MCF 10A (cell line): ENCODE data around the gene DCLK1. TPM values are rescaled to one million over a fixed set of nuclear protein-coding genes. Genes with fewer than 3 reads are reported as not detected.
A peak's percentile ranks its signal among the peaks of the same experiment; 100 is the strongest.

ENCODE experiments used
- BruUV-seq: library from RNA; stranded (reverse); fragments of 400-500 nt; replicated peaks from 2 replicates; lab custom pipeline; 2021; lab: Mats Ljungman, UMichigan
- CTCF ChIA-PET: fragments of 300-600 bp; sonication (Branson Sonifier 250); formaldehyde crosslinking; extraction: SDS; loops from one replicate; lab custom pipeline; 2021; ENCODE audit warnings: antibody characterized with exemption, inconsistent platforms; lab: Yijun Ruan, JAX
- POLR2A ChIA-PET: fragments of 300-600, 350-650 bp; sonication (Branson Sonifier 250); formaldehyde crosslinking; extraction: SDS; loops from one replicate; lab custom pipeline; 2020; ENCODE audit warnings: antibody characterized with exemption, inconsistent platforms; lab: Yijun Ruan, JAX
- DNase-seq: peaks from one replicate; pipeline ENCODE4 v3.0.0-alpha.2; 2018; ENCODE audit not compliant: unreplicated experiment
- H3K27ac Mint-ChIP-seq: one replicate; pipeline ENCODE4 v1.8.0; 2022; ENCODE audit warnings: mild to moderate bottlenecking, low read depth, mixed read lengths; ENCODE audit not compliant: unreplicated experiment
- H3K27me3 Mint-ChIP-seq: one replicate; pipeline ENCODE4 v1.8.0; 2022; ENCODE audit warnings: mixed read lengths; ENCODE audit not compliant: insufficient read depth, unreplicated experiment
- H3K36me3 Mint-ChIP-seq: one replicate; pipeline ENCODE4 v1.8.0; 2022; ENCODE audit warnings: mild to moderate bottlenecking, moderate library complexity, mixed read lengths; ENCODE audit not compliant: insufficient read depth, unreplicated experiment
- H3K4me1 Mint-ChIP-seq: one replicate; pipeline ENCODE4 v1.8.0; 2022; ENCODE audit warnings: mixed read lengths; ENCODE audit not compliant: insufficient read depth, unreplicated experiment
- H3K4me3 Mint-ChIP-seq: one replicate; pipeline ENCODE4 v1.8.0; 2022; ENCODE audit warnings: mild to moderate bottlenecking, moderate library complexity, mixed read lengths; ENCODE audit not compliant: unreplicated experiment
- H3K9me3 Mint-ChIP-seq: one replicate; pipeline ENCODE4 v1.8.0; 2022; ENCODE audit warnings: mixed read lengths; ENCODE audit not compliant: unreplicated experiment
- CTCF ChIP-seq: fragments of 200-600 bp; IDR thresholded peaks from one replicate; pipeline ENCODE4 v1.8.0; 2022; ENCODE audit warnings: antibody characterized with exemption, mild to moderate bottlenecking; ENCODE audit not compliant: unreplicated experiment
- intact Hi-C: fragments of 100-400 bp; cut with micrococcal nuclease; formaldehyde crosslinking; loops from 2 replicates; pipeline ENCODE4 v1.14.1; 2022
- total RNA-seq: library from RNA; stranded (reverse); gene quantifications from 2 replicates; pipeline ENCODE4 v1.2.3, GENCODE V29; 2022

DCLK1 gene
- total RNA-seq, 1 experiment from 2014 or later, result 0.44 TPM

GRCh38 chr13:35930665-35931631 lies 200.2 kb downstream of the DCLK1 start:
- DNase-seq, result no peak
- peaks cover 6% of the 10 kb centered on the region for H3K4me1 Mint-ChIP-seq
- no peaks in the 10 kb centered on the region for H3K36me3 Mint-ChIP-seq
- ChIA-PET CTCF (interaction anchor here (0.9 to 3.2 kb wide), 3 partner anchors 11 to 113 kb away, joined by 3 to 9 read pairs (median 3); no protein-coding TSS in a partner anchor), POLR2A (no interaction called here)
- TF ChIP-seq CTCF, result no peak
- intact Hi-C loops, result no loop called here
- peaks cover 23% of the 10 kb centered on the region for H3K9me3 Mint-ChIP-seq
- no peak overlapping the region for H3K27ac Mint-ChIP-seq
- no TSS peak for BruUV-seq
- peaks cover 8% of the 10 kb centered on the region for H3K27me3 Mint-ChIP-seq
- no peak overlapping the region for H3K4me3 Mint-ChIP-seq

GRCh38 chr13:35927567-35928021 lies 203.6 kb downstream of the DCLK1 start:
- Mint-ChIP-seq H3K36me3 (no peaks in the 10 kb centered on the region), H3K27me3 (no peaks in the 10 kb centered on the region), H3K9me3 (peaks cover 6% of the 10 kb centered on the region), H3K4me3 (no peak overlapping the region), H3K27ac (no peak overlapping the region), H3K4me1 (peaks cover 17% of the 10 kb centered on the region)
- BruUV-seq, result no TSS peak
- CTCF ChIA-PET, result interaction anchor here (0.6 to 1.0 kb wide), 5 partner anchors 11 to 356 kb away, joined by 3 to 4 read pairs (median 3); no protein-coding TSS in a partner anchor
- DNase-seq, result peak; percentile 13
- TF ChIP-seq CTCF, result no peak
- POLR2A ChIA-PET, result no interaction called here
- intact Hi-C loops, result no loop called here

- BruUV-seq, result no TSS peak
- ChIA-PET CTCF (interaction anchor here (0.5 to 0.9 kb wide), 5 partner anchors 12 to 356 kb away, joined by 3 to 5 read pairs (median 4); no protein-coding TSS in a partner anchor), POLR2A (interaction anchor here (0.7 kb wide), 1 partner anchor 39 kb away, joined by 3 read pairs; no protein-coding TSS in a partner anchor)
- Mint-ChIP-seq H3K27ac (no peak overlapping the region), H3K36me3 (no peaks in the 10 kb centered on the region), H3K9me3 (peaks cover under 1% of the 10 kb centered on the region), H3K4me3 (no peak overlapping the region), H3K4me1 (peaks cover 17% of the 10 kb centered on the region), H3K27me3 (no peaks in the 10 kb centered on the region)
- DNase-seq, result no peak
- TF ChIP-seq CTCF, result no peak
- intact Hi-C loops, result no loop called here
Observed at GRCh38 chr13:35926859-35927530, 204.2 kb downstream of the DCLK1 start.
